HG03469 (cell line): ENCODE data around the gene NCR3LG1.

Source experiments
- ATAC-seq: cut with Tn5 transposase; IDR thresholded peaks from one replicate; pipeline ENCODE4 v1.9.1; 2021; ENCODE audit warnings: mild to moderate bottlenecking, moderate library complexity, moderate number of reproducible peaks; ENCODE audit not compliant: unreplicated experiment

Gene NCR3LG1

GRCh38 chr11:17369684-17370243 is 18.2 kb downstream of the NCR3LG1 start:
- no peak for ATAC-seq

GRCh38 chr11:17371614-17372013 is 20.0 kb downstream of the NCR3LG1 start:
- no peak for ATAC-seq

- no peak for ATAC-seq
Measured at GRCh38 chr11:17375547-17375946, 23.9 kb downstream of the NCR3LG1 start.

- no peak for ATAC-seq
Measured at GRCh38 chr11:17376493-17376892, 24.9 kb downstream of the NCR3LG1 start.

- ATAC-seq, result no peak
Measured at GRCh38 chr11:17378655-17379054, 27.1 kb downstream of the NCR3LG1 start.

GRCh38 chr11:17379383-17380180 is 28.0 kb downstream of the NCR3LG1 start:
- ATAC-seq, result no peak

- no peak for ATAC-seq
Measured at GRCh38 chr11:17381156-17381555, 29.6 kb downstream of the NCR3LG1 start.

GRCh38 chr11:17382046-17382728 is 30.6 kb downstream of the NCR3LG1 start:
- ATAC-seq, result no peak

- ATAC-seq, result no peak
Measured at GRCh38 chr11:17383461-17383860, 31.9 kb downstream of the NCR3LG1 start.

- no peak for ATAC-seq
Measured at GRCh38 chr11:17384002-17384511, 32.5 kb downstream of the NCR3LG1 start.

GRCh38 chr11:17385492-17385891 is 33.9 kb downstream of the NCR3LG1 start:
- ATAC-seq, result no peak

GRCh38 chr11:17385926-17386325 is 34.3 kb downstream of the NCR3LG1 start:
- ATAC-seq, result no peak

GRCh38 chr11:17386331-17387084 is 34.9 kb downstream of the NCR3LG1 start:
- no peak for ATAC-seq

- no peak for ATAC-seq
Measured at GRCh38 chr11:17387254-17387653, 35.7 kb downstream of the NCR3LG1 start.

- no peak for ATAC-seq
Measured at GRCh38 chr11:17387811-17388210, 36.2 kb downstream of the NCR3LG1 start.

GRCh38 chr11:17388609-17389210 is 37.1 kb downstream of the NCR3LG1 start, which contains the start of gene KCNJ11:
TSS of gene KCNJ11 (minus strand) at chr11:17388659. CDS start at chr11:17388091, 568 bp downstream.
- ATAC-seq, result no peak

- ATAC-seq, result no peak
Measured at GRCh38 chr11:17389211-17389956, 37.8 kb downstream of the NCR3LG1 start.

- no peak for ATAC-seq
Measured at GRCh38 chr11:17389957-17390649, 38.5 kb downstream of the NCR3LG1 start.
